ENCODE results near the gene ZNF544. TPM values are rescaled to one million over a fixed set of nuclear protein-coding genes. Genes with fewer than 3 reads are reported as not detected.

The ZNF544 gene
- total and polyA plus RNA-seq, 9 donors: 16.8 to 39.8 (median 33.0) TPM

DNA sequence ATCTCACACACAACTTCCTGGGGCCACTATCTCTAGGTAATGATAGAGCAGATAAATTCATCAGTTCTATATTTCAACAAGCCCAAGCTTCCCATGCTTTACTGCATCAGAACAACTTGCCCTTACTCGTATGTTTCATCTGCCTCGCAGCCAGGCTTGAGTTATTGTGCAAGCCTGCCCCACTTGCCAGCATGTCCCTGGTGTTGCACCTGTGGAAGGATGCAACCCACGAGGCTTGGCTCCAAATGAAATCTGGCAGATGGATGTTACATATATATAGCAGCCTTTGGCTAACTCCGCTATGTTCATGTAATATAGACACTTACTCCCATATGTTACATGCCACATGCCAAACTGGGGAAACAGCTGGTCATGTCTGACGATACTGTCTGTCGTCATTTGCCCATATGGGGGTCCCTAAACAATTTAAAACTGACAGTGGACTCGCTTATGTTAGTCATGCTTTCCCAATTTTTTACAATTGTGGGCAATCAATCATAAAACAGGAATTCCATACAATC lies 82.7 kb downstream of the ZNF544 start:
- Histone ChIP-seq H3K36me3 (no peaks in the 10 kb centered on the region), H3K4me3 (no peak overlapping the region), H3K4me1 (ENCODE audit: insufficient read depth) (no peaks in the 10 kb centered on the region), H3K9me3 (no peaks in the 10 kb centered on the region), H3K27ac (no peak overlapping the region), H3K27me3 (no peaks in the 10 kb centered on the region)
- no peak for DNase-seq
- TF ChIP-seq EP300 (IDR thresholded peaks at IDR 0.05) (no peak), POLR2A (IDR thresholded peaks at IDR 0.05) (no peak)
- TF ChIP-seq, protein P1, sequence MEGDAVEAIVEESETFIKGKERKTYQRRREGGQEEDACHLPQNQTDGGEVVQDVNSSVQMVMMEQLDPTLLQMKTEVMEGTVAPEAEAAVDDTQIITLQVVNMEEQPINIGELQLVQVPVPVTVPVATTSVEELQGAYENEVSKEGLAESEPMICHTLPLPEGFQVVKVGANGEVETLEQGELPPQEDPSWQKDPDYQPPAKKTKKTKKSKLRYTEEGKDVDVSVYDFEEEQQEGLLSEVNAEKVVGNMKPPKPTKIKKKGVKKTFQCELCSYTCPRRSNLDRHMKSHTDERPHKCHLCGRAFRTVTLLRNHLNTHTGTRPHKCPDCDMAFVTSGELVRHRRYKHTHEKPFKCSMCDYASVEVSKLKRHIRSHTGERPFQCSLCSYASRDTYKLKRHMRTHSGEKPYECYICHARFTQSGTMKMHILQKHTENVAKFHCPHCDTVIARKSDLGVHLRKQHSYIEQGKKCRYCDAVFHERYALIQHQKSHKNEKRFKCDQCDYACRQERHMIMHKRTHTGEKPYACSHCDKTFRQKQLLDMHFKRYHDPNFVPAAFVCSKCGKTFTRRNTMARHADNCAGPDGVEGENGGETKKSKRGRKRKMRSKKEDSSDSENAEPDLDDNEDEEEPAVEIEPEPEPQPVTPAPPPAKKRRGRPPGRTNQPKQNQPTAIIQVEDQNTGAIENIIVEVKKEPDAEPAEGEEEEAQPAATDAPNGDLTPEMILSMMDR (IDR thresholded peaks at IDR 0.05): no peak
- 93 to 95% (median 93%) methylated on average over 7 of the region's 7 CpGs for WGBS, 3 donors
- intact Hi-C loops (cut with DNase I): no loop called here

Other genes starting within 250 kb of the ZNF544 start
- gene ZNF606, start 226.1 kb upstream of the ZNF544 start, total RNA-seq: 10 to 100 TPM; 13.4 to 38.1 (median 28.0) TPM
- gene ZNF606, start 226.1 kb upstream of the ZNF544 start, polyA plus RNA-seq: 10 to 100 TPM in 1 of 2 donors, 1 to 10 TPM in 1; 7.3 to 14.5 TPM
- 1 to 10 TPM in 1 of 7 donors, under 1 TPM in 4, not detected in 2; 0.54 to 2.6 (median 0.78) TPM for gene ZSCAN1, start 194.9 kb upstream of the ZNF544 start, total RNA-seq
- under 1 TPM in 1 of 2 donors, not detected in 1; 0.38 TPM for gene ZSCAN1, start 194.9 kb upstream of the ZNF544 start, polyA plus RNA-seq
- 10 to 100 TPM in 6 of 7 donors, 1 to 10 TPM in 1; 9.0 to 17.5 (median 15.7) TPM for gene ZNF135, start 169.6 kb upstream of the ZNF544 start, total RNA-seq
- gene ZNF135, start 169.6 kb upstream of the ZNF544 start, polyA plus RNA-seq: 10 to 100 TPM; 11.4 to 12.0 TPM
- 100 to 1,000 TPM in 5 of 7 donors, 10 to 100 TPM in 2; 95.9 to 144 (median 119) TPM for gene ZSCAN18, start 130.7 kb upstream of the ZNF544 start, total RNA-seq
- 10 to 100 TPM; 32.1 to 93.3 TPM for gene ZSCAN18, start 130.7 kb upstream of the ZNF544 start, polyA plus RNA-seq
- 10 to 100 TPM in 5 of 7 donors, 1 to 10 TPM in 2; 5.6 to 16.9 (median 13.5) TPM for gene ZNF329, start 78.1 kb upstream of the ZNF544 start, total RNA-seq
- gene ZNF329, start 78.1 kb upstream of the ZNF544 start, polyA plus RNA-seq: 10 to 100 TPM in 1 of 2 donors, 1 to 10 TPM in 1; 7.3 to 14.9 TPM
- 10 to 100 TPM; 26.1 to 61.5 (median 45.3) TPM for gene ZNF274, start 45.9 kb upstream of the ZNF544 start, total RNA-seq
- gene ZNF274, start 45.9 kb upstream of the ZNF544 start, polyA plus RNA-seq: 10 to 100 TPM; 20.4 to 22.4 TPM
- 10 to 100 TPM in 1 of 7 donors, 1 to 10 TPM in 6; 4.8 to 10.6 (median 8.0) TPM for gene ZNF8, start 50.0 kb downstream of the ZNF544 start, total RNA-seq
- gene ZNF8, start 50.0 kb downstream of the ZNF544 start, polyA plus RNA-seq: 1 to 10 TPM; 2.7 to 4.2 TPM
- 10 to 100 TPM; 26.9 to 37.6 (median 29.9) TPM for gene ERVK3-1, start 76.5 kb downstream of the ZNF544 start, total RNA-seq
- gene ERVK3-1, start 76.5 kb downstream of the ZNF544 start, polyA plus RNA-seq: 10 to 100 TPM; 27.4 to 52.5 TPM
- gene ZSCAN22, start 98.1 kb downstream of the ZNF544 start, total RNA-seq: 1 to 10 TPM; 2.2 to 6.1 (median 4.5) TPM
- 1 to 10 TPM; 1.1 to 2.3 TPM for gene ZSCAN22, start 98.1 kb downstream of the ZNF544 start, polyA plus RNA-seq
- 10 to 100 TPM in 2 of 7 donors, 1 to 10 TPM in 5; 2.6 to 32.4 (median 4.8) TPM for gene A1BG, start 124.6 kb downstream of the ZNF544 start, total RNA-seq
- 10 to 100 TPM in 1 of 2 donors, under 1 TPM in 1; 0.38 to 11.8 TPM for gene A1BG, start 124.6 kb downstream of the ZNF544 start, polyA plus RNA-seq
- 1 to 10 TPM; 2.5 to 6.5 (median 3.4) TPM for gene ZNF497, start 133.8 kb downstream of the ZNF544 start, total RNA-seq
- gene ZNF497, start 133.8 kb downstream of the ZNF544 start, polyA plus RNA-seq: 1 to 10 TPM in 1 of 2 donors, under 1 TPM in 1; 0.30 to 2.2 TPM
- gene ZNF837, start 152.1 kb downstream of the ZNF544 start, total RNA-seq: 1 to 10 TPM; 1.4 to 3.2 (median 2.7) TPM
- 1 to 10 TPM in 1 of 2 donors, not detected in 1; 2.3 TPM for gene ZNF837, start 152.1 kb downstream of the ZNF544 start, polyA plus RNA-seq
- gene RPS5, start 158.4 kb downstream of the ZNF544 start, total RNA-seq: 1,000 to 10,000 TPM; 1,875 to 5,180 (median 2,346) TPM
- 1,000 to 10,000 TPM in 1 of 2 donors, 100 to 1,000 TPM in 1; 715 to 3,775 TPM for gene RPS5, start 158.4 kb downstream of the ZNF544 start, polyA plus RNA-seq
- not detected for gene RNF225, start 166.7 kb downstream of the ZNF544 start, total RNA-seq
- not detected for gene RNF225, start 166.7 kb downstream of the ZNF544 start, polyA plus RNA-seq
- 10 to 100 TPM; 12.6 to 24.3 (median 22.0) TPM for gene ZNF584, start 179.7 kb downstream of the ZNF544 start, total RNA-seq
- 10 to 100 TPM; 11.0 to 12.0 TPM for gene ZNF584, start 179.7 kb downstream of the ZNF544 start, polyA plus RNA-seq
- gene ZNF132, start 211.2 kb downstream of the ZNF544 start, total RNA-seq: 10 to 100 TPM in 2 of 7 donors, 1 to 10 TPM in 5; 6.2 to 12.5 (median 8.6) TPM
- 1 to 10 TPM; 3.3 to 5.9 TPM for gene ZNF132, start 211.2 kb downstream of the ZNF544 start, polyA plus RNA-seq
- 10 to 100 TPM in 1 of 7 donors, 1 to 10 TPM in 6; 4.7 to 11.4 (median 8.5) TPM for gene ZNF324B, start 222.7 kb downstream of the ZNF544 start, total RNA-seq
- 1 to 10 TPM; 4.2 to 4.7 TPM for gene ZNF324B, start 222.7 kb downstream of the ZNF544 start, polyA plus RNA-seq
- gene ZNF324, start 238.2 kb downstream of the ZNF544 start, total RNA-seq: 10 to 100 TPM; 14.2 to 20.2 (median 18.6) TPM
- 1 to 10 TPM; 3.9 to 8.7 TPM for gene ZNF324, start 238.2 kb downstream of the ZNF544 start, polyA plus RNA-seq
- 10 to 100 TPM; 16.2 to 20.9 (median 18.6) TPM for gene ZNF446, start 247.4 kb downstream of the ZNF544 start, total RNA-seq
- gene ZNF446, start 247.4 kb downstream of the ZNF544 start, polyA plus RNA-seq: 10 to 100 TPM in 1 of 2 donors, 1 to 10 TPM in 1; 1.9 to 24.9 TPM